Globus pallidus (tissue), 1 donor: ENCODE measurements around the gene GPR139.

ENCODE experiments used
- DNase-seq: peaks from one replicate; pipeline ENCODE4 v3.0.0-alpha.2; 2015; ENCODE audit warnings: low spot score

The GPR139 gene

DNA sequence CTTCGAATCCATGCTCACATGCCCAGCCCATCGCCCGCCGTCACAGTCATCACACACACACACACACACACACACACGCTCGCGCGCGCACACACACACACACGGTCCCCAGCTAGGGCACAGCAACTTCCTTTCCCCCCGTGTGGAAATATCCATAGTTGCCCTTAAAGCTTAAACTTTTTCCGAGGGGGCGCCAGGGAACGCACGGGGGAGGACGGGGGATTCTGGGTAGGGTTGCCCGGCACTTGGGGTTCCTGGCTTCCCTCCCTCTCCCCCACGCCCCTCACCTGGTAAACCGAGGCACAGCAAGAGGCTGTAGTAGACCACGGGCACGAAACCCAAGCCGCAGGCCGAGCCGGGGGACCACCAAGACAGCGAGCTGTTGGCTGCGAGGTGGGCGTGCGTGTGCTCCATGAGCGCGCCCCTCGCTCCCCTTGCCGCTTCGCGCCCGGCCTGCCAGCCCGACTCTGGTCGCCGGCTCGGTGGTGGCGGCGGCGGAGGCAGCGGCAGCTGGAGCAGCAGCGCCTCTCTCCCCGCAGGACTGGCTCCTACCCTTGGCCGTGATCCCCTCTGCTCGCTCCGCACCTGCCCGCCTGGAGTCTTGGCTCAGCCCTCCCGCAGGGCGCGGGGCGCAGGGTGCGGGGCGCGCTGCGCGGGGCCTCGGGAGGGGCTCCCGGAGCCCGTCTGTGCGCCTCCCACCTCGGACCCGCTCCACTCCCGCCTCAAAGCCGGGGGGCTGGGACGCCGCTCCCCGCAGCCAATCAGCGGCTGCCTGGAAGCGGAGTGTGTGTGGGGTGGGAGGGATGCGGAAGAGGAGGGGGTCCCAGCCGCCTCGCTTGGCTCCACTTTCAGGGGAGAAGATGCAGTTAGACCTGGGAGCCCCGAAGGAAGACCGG, at the start of gene GPR139:
Gene GPR139 (minus strand): TSS at position 688 of the 896 bp plus-strand sequence. CDS start 274 bp downstream, at position 414.
- no peak for DNase-seq

DNA sequence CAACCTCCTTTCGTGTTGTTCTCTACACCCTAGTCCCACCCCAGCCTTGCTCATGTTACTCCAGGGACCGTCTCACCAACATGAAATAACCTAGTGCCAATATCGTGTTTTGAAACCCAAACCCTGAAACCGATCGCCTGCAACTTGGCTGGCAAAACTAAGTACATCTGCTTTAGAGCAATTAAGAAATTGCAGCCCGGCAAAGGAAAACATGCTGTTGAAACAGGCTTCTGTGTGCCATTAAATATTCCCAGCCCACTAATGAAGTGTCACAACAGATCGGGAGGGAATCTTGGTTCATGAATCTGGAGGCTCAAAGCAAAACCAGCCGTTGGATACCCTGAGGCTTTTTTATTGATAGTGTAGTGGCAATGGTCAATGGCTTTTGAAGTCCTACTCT, 48.3 kb upstream of the GPR139 start:
- DNase-seq, result no peak

DNA sequence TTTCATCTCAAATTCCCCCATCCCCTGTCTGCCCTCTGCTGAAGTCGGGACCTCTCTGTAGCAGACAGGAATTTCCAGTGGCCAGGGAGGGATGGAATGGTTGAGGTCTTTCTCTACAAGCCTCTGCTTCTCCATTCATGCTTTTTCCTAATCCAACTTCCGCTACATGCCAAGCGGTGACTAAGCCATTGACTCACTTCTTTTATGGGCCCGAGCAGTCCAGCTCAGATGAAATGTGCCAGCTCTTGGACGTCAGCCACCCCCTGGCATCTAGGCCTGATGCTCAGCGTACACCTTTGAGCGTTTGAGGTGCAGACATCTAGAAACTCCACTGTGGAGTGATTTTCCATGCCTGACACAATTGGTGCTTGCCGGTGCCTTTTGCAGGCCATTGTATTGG, 40.7 kb upstream of the GPR139 start:
- no peak for DNase-seq

DNA sequence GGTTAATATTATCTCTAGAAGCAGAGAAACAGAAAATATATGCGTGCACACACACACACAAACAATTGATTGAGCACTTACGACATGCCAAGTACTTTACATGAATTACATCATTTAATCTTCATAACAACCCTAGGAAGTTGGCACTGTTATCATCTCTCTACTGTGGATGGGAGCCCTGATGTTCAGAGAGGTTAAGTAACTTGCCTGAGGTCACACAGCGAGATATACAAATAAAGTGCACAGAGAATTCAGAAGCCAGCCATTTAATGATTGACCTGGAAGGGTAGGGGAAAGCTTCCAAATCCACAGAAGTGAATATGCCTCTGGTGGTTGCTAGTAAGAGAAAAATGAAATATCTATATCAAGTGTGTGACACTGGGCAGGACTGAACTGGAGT, 37.5 kb upstream of the GPR139 start:
- no peak for DNase-seq

DNA sequence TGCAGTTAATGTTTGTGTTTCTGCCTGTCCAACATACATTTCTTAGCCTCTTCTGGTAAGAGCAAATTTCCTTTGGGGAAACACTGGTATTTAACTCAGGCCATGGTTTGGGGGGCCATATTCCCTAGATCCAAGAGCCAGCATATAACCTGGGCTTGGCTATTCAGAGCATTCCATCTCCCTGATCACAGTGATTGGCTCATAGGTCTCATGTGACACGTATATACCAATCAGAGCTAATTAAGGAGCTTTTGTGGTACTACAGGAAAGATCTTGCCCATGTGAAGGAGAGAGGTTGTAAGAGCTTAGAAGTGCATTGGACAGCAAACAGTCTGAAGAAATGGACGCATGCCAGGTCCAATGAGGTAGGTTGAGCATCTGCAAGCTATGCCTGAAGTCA, 33.4 kb upstream of the GPR139 start:
- DNase-seq, result no peak

DNA sequence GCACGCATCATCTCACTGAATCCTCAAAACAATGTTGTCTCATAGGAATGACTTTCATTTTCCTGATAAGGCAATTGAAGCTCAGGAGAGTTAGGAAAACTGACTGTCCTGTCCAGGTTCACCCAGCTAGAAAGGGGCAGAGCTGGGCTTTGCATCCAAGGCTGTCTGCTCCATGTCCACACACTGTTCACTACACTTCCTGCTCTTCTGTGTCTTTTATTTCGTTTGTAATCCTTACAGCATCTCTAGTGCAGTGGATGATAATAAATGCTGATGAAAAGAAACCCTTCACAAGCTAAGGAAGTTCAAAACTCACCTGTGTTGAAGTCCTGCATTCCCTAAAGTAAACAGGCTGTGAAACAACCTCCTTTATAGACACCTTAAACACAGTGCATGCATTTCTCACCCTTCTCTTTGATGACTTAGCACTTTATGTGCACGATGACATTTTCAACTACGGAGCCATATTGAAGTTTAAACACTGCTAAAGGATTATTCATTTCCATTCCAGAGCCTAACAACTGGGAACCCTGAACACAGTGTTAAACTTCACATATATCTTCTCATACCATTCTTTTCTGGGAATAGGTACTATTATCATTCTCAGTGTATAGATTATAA, 31.0 kb upstream of the GPR139 start:
- no peak for DNase-seq

DNA sequence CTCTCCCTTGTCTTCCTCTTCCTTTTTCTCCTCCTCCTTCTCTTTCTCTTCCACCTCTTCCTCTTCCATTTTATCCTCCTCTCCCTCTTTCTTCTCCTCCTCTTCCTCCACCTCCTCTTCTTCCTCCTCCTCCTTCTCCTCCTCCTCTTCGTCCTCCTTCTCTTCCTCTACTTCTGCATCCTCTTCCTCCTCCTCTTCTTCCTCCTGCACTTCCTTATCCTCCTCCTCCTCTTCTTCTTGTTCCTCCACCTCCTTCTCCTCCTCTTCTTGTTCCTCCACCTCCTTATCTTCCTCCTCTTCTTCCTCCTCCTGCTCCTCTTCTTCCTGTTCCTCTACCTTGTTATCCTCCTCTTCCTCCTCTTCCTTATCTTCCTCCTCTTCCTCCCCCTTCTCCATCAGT, 28.8 kb upstream of the GPR139 start:
- DNase-seq, result no peak

DNA sequence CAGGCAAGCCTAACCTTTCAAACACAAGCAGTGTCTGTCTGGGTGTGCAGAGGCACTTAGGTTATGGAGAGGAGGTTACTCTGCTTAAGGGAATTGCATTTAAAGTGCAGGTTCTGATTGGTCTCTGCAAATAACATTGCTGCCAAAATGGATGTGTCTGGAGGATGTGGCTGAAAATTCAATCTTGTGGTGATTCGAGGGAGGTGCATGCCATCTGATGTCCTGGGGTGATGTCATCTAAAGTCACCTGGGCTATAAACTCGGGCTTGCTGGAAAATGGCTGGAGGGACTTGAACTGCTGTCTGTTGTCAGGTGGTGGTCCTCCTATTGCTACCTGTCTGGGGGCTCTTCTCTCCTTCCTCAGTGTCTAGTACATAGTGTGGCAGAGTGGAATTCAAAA, 28.3 kb upstream of the GPR139 start:
- no peak for DNase-seq

DNA sequence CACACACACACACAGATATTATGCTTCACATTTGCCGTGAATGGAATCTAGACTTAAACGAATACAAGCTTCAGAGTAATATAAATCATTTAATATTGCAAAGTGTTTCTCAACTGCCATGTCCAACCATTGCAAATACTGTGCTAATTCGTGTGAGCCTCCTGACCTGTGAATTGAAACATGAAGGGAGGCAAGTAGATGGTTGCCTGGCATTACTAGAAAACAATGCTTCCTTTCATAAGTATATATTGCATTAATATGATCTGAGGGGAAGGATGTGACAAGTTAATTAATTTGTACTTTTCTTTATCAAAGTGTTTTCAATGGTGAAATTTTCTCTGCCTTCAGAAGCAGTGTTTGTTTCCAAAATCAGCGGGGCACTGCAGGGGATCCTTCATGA, 25.7 kb upstream of the GPR139 start:
- DNase-seq, result no peak

DNA sequence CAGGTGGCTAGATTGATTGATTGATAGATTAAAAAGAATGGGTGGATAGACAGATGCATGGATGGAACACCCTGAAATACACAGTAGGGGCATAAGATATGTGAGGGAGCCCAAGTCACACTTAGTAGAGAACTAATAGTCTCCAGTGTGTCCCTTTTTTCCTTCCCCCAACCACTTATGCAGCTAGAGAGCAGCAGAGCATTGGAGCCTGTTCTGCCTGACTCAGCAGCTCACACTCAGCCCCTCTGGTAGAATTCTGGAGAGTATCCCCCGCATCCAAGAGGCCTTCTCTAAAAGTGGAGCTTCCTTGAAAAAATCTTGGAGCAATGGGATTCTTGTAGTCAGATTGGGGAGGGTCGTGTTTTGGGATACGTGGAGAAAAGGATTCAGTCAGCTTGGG, 20.5 kb upstream of the GPR139 start:
- no peak for DNase-seq

DNA sequence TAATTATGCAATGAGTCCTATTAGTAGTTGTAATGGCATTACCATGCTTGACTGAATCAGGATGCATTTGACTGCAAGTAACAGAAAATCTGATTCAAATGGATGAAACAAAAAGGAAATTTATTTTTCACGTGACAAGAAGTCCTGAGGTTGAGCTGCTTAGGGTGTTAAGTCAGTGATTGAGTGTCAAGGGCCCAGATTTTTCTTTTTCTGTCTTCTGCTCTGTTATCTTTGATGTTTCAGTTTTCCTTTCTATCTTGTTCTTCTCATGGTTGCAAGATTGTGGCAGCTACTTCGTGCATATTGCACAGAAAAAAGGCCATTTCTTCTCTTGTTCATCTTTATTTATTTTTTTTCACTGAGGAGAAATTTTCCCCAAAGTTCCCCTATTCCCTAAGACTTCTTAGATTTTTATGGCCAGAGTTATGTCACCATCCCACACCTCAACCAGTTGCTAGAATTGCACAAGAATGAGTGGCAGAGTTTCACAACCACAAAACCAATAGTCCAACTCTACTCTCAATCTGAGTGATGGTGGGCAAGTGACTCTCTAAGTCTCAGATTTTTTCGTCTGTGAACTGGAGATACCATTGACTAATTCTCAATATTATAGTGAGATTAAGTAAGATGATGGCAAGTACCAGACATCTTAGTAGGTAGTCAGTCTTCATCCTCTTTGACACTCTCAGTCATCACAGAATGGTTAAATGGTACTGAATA, 15.7 kb upstream of the GPR139 start:
- no peak for DNase-seq

DNA sequence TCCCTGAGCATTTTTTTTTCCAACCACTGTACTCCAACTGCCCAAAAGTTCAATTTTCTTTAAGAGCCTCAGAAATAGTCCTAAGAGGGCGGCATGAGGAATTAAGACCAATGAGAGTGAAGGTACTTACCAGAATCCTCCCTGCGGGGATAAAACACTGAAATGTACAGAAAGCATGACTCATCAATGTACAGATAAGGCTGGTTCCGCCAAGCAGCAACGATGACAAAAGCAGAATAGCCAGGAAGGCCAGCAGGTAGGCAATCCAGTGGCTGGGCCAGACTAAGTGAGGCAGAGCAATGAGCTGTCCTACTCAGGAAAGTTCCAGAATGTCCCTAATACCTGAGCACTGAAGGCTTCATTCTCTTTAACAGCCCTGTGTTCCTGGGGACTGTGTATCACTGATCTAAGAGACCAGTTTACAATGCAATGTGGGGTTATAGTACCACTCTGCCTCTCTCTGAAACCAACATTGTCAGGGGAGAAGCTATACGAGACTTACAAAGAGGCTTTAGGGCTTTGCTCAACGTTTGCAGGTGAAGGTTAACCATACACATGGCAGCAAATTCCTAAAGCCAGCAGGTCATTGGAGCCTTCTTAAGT, 11.0 kb upstream of the GPR139 start:
- no peak for DNase-seq

DNA sequence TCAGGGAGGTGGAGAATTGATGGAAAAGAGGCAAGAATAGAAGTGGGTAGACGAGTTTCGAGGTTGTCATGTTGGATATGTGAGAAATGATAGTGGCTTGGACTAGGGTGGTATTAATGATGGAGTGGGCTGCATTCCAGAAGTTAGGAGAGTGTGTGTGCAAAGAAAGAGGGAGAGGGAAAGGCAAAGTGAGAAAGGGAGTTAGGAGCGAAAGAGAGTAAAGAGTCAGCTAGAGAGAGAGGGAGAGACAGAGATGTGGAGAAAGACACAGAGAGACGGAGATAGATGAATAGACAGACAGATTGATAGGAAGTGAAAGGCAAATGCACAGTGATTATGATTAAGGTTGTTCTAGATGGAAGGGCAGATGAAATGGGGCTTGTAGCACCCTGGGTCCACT, 5.4 kb upstream of the GPR139 start:
- DNase-seq, result no peak

DNA sequence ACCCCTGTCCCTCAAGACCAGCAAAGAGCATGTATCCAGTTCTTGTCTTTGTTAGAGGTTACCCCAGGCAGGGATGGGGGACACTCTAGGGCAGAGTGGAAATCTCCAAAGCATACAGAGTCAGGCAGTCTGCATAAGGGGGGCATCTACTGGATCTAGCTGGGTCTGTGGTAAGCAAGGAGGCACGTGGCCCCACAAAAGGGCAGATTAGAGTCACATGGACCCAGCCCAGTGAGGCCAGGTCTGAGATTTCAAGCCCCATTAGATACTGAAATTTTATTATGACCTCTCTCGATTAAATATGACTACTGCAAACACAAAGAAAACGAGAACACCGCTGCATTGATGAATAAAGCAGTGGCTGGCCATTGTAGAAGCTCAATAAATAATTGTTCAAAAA, 1.6 kb upstream of the GPR139 start:
- no peak for DNase-seq

DNA sequence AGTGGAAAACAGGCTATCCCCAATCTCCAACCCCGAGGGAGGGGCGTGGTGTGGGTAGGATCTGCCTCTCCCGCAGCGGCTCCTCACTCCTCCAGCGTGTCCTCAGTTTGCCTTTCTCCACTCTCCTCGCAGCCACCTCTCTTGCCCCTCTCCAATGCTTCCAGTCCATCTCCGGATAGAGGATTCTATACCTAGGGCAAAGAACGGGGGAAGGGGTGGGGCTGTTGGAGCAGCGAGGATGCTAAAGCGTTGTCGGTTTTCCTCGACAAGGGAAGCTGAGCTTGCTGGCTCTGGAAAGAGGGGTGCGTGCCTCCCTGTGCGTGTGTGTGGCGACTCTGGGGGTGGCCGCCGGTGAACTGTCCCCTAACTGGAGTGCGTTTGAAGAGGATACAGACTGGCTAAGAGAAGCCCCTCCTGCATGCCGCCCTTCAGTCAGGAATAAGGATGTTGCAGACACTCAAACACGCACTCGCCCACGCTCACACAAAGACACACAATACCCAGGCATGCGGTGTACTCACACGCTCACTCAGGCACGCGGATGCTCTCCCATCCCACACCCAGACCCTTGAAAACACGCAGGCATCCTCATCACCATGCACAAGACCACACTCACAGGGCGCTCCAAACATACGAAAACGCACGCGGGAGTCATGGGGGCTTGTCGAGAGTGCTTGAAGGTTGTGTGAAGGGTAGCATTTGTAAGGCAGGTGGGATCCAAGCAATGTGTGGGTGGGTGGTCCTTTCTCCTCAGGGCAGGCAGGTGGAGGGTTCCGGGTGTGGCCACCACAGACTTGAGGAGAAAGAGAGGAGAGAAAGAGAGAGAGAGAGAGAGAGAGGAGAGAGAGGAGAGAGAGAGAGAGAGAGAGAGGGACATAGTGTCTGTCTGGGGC, 655 bp upstream of the GPR139 start:
- no peak for DNase-seq

DNA sequence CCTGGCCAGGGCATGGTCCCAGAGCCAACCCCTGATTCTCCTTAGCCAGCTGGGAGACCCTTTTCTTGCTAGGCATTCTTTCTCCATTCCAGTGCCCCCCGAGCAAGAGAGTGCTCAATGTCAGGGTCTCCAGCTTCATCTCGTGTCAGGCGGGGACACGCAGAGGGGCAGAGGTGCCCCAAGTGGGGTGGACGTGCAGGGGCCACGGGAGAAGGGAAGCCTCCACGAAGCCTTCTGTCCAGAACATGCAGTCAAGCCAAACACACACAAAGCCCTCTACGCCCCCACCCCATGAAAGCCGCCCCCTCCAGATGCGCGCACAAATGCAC, 852 bp downstream of the GPR139 start:
- DNase-seq, result no peak

DNA sequence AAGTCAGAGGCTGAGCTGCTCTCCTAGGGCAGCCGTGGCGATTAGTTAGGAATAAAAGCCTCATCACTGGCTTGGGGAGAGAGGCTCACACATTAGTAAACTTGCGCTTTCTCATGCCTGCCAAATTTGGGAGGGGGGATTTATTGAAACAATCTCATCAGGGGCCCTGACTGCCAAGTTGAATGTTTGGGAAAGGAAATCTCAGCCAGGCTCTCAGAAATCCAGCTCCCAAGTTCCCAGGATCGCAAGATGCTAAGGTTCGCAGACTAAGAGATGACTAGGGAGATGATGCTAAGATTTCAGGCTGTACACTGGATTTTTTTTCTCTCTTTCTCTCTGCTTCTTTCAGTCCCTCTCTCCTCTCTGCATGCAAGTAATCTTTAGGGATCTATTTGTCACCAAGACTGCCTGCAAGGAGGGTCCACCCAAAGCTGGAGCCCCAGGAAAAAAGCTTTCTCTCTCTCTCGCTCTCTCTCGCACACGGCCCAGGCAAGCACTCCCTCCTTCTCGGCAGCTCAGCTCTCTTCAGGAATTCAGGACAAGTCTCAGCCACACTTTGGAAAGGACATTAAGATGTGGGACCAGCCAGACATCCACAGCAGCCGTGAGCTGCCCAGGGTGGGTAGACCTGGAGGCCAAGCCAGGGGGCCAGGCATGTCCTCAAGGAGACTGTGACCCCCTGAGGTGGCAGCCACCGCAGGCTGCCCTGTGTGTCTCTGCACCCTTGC, 1.4 kb downstream of the GPR139 start:
- DNase-seq, result no peak

DNA sequence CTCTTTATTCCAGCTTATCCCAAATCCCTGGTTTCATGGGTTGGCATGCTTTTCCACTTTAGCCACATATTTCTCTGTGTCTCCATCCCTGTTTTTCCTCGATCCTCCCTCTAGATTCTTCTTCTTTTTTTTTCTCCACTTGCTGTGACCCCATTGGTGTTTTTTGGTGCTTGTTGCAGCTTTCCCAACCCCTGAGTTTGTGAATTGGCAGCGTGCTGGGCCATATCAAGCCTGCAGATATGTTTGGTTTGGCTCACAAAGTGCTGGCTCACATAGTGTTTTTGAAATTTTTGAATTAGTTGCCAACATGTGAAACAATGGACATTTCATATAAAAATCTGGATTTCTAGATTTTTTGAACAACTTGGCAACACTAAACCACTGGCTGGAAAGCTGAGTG, 8.8 kb downstream of the GPR139 start:
- no peak for DNase-seq

DNA sequence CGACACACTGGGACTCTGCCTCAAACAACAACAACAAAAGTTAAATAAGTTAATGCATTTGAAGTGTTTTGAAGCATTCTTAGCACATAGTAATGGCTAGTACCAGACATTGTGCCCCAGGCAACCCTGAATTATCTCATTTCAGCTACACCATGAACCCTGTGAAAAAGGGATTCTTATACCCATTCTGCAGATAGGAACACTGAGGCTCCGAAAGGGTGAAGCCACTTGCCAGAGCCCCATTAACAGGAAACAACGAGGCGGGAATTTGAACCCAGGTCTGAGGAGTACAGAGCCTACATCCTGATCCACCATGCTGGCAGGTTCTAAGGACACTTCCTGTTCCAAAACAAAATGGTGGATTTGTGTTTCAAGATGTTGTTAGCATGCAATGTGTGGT, 9.2 kb downstream of the GPR139 start:
- no peak for DNase-seq

DNA sequence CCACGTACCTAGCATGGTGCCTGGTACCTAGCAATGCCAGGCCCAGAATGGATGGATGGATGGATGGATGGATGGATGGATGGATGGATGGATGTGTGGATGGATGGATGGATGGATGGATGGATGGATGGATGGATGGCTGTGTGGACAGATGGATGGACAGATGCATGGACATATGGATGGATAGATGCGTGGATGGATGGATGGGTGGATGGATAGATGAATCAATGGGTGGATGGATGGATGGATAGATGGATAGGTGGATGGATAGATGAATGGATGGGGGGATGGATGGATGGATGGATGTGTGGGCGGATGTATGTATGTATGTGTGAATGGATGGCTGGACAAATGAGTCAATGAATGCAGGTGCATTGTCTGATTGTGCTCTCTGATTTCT, 12.6 kb downstream of the GPR139 start:
- no peak for DNase-seq

DNA sequence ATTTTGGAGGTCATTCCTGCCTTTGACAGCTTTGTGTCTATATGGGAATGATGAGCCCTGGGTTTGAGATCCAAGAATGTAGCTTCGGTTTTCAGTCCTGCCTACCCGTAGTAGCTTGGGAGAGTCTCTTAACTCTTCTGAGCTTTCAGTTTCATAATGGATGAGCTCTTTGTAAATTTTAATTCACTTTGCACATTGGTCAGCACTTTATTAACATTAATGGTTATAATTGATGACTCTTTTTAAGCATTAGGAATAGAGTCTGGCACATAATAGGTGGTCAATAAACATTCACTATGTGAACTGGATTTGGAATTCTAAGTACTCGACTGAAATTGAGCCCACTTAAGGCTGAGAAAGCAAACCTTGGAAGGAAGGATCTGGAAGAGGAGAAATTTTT, 17.3 kb downstream of the GPR139 start:
- DNase-seq, result no peak
